Fibroblast of lung (primary cell): ENCODE data around the gene GABRE. TPM values are rescaled to one million over a fixed set of nuclear protein-coding genes. Genes with fewer than 3 reads are reported as not detected.

ENCODE experiments used
- DNase-seq, 2 donors: peaks; one replicate each; pipeline versions ENCODE4 v3.0.0 to v3.0.0-alpha.2; 2010; ENCODE audit warnings: low read depth in 2 of 2
- H2AFZ ChIP-seq: 2 replicates; pipeline ENCODE4 v1.5.1; 2012; ENCODE audit warnings: low read length, control low read depth, inconsistent platforms
- H3K27ac ChIP-seq: 2 replicates; pipeline ENCODE4 v1.5.1; 2011; ENCODE audit warnings: low read length, control low read depth; ENCODE audit not compliant: insufficient read depth
- H3K27me3 ChIP-seq: 2 replicates; pipeline ENCODE4 v1.5.1; 2011; ENCODE audit warnings: mild to moderate bottlenecking, low read length; ENCODE audit not compliant: control insufficient read depth, insufficient read depth
- H3K36me3 ChIP-seq: 2 replicates; pipeline ENCODE4 v1.5.1; 2011; ENCODE audit warnings: low read length; ENCODE audit not compliant: control insufficient read depth, insufficient read depth
- H3K4me1 ChIP-seq: 2 replicates; pipeline ENCODE4 v1.5.1; 2011; ENCODE audit warnings: low read length; ENCODE audit not compliant: control insufficient read depth, insufficient read depth; ENCODE audit errors: extremely low read depth
- H3K4me2 ChIP-seq: 2 replicates; pipeline ENCODE4 v1.5.1; 2011; ENCODE audit warnings: low read length, control low read depth; ENCODE audit not compliant: insufficient read depth; ENCODE audit errors: extremely low read depth
- H3K4me3 ChIP-seq, 4 experiments: fragments of 200-600 bp in 1 of 4; sonication (generic) in 1 of 4; replicated peaks in 1 of 4; 2 replicates each; pipeline ENCODE4 v1.5.1; 2011 to 2016; ENCODE audit warnings: low read length in 4 of 4, low read depth in 3 of 4, mild to moderate bottlenecking in 3 of 4, control low read depth in 2 of 4, inconsistent platforms in 1 of 4, mixed read lengths in 1 of 4; ENCODE audit not compliant: insufficient read depth in 1 of 4; ENCODE audit errors: control extremely low read depth in 1 of 4
- H3K79me2 ChIP-seq: 2 replicates; pipeline ENCODE4 v1.5.1; 2012; ENCODE audit warnings: mild to moderate bottlenecking, low read length, inconsistent platforms; ENCODE audit not compliant: control insufficient read depth, insufficient read depth
- H3K9ac ChIP-seq: 2 replicates; pipeline ENCODE4 v1.5.1; 2011; ENCODE audit warnings: mild to moderate bottlenecking, low read length, control low read depth; ENCODE audit not compliant: insufficient read depth
- H3K9me3 ChIP-seq: 2 replicates; pipeline ENCODE4 v1.5.1; 2012; ENCODE audit warnings: low read depth, low read length; ENCODE audit not compliant: control insufficient read depth, insufficient read depth
- H4K20me1 ChIP-seq: 2 replicates; pipeline ENCODE4 v1.5.1; 2011; ENCODE audit warnings: low read length; ENCODE audit not compliant: control insufficient read depth, insufficient read depth; ENCODE audit errors: extremely low read depth
- CTCF ChIP-seq, 2 donors: IDR thresholded peaks in 1 of 2; conservative IDR thresholded peaks in 1 of 2; 1 replicate in 1 of 2; 2 replicates in 1 of 2; pipeline ENCODE4 v1.5.1; 2011 to 2012; ENCODE audit warnings: low read length in 2 of 2, control low read depth in 1 of 2, inconsistent platforms in 1 of 2, low read depth in 1 of 2, mild to moderate bottlenecking in 1 of 2
- EZH2 ChIP-seq: IDR thresholded peaks from 2 replicates; pipeline ENCODE4 v1.5.1; 2012; ENCODE audit warnings: low read length, control low read depth, mild to moderate bottlenecking; ENCODE audit errors: missing control alignments
- polyA plus RNA-seq, 2 donors: library from polyadenylated mRNA; depleted of rRNA in 1 of 2; stranded (reverse) in 1 of 2; unstranded in 1 of 2; fragments of >200 nt; gene quantifications; 2 replicates each; pipeline ENCODE4 v1.2.1, GENCODE V29; 2011 to 2012; ENCODE audit warnings: missing spikeins in 1 of 2
- total RNA-seq: library from RNA; depleted of rRNA; stranded (reverse); fragments of >200 nt; gene quantifications from 2 replicates; pipeline ENCODE4 v1.2.1, GENCODE V29; 2014

The GABRE gene
- total and polyA plus RNA-seq, 2 donors (not counting 1 experiment from before 2014, with no cell fraction given) = 2.0 to 3.8 TPM

DNA sequence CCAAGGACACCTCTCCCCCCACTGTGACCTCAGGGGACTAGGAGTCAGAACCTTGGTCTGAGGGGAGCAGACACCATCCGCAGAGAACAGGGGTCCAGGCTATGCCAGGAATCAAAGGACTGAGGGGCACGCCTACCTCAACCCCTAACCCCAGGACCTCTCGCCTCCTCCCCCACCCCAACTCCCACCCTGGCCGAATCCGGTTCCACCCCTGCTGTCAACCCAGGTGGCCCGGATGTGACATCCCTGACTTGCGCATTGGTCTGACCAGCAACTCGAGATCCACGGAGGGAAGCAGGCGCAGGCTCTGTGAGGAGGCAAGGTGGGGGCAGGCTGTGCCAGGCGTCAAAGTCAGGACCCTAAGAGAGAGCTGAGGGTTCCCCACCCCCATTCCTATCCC, 62.3 kb downstream of the GABRE start:
- Histone ChIP-seq H3K4me1 (no peaks in the 10 kb centered on the region), H3K36me3 (no peaks in the 10 kb centered on the region), H3K27ac (no peak overlapping the region), H3K79me2 (no peaks in the 10 kb centered on the region), H3K27me3 (no peaks in the 10 kb centered on the region), H3K4me3 (no peak overlapping the region), H4K20me1 (no peaks in the 10 kb centered on the region), H3K9me3 (no peaks in the 10 kb centered on the region), H3K4me2 (no peak overlapping the region), H2AFZ (no peak overlapping the region), H3K9ac (no peak overlapping the region)
- no peak for DNase-seq
- TF ChIP-seq EZH2 (no peak), CTCF (conservative IDR thresholded peaks at IDR 0.05 in 1 of 2, IDR thresholded peaks at IDR 0.05 in 1 of 2; ENCODE audit: low read depth in 1 of 2, low read length in 2 of 2) (no peak)

- no peak overlapping the region for H3K27ac ChIP-seq
- no peak for DNase-seq
- no peaks in the 10 kb centered on the region for H3K4me1 ChIP-seq
- H3K4me2 ChIP-seq = no peak overlapping the region
- no peak overlapping the region for H3K4me3 ChIP-seq
- H3K27me3 ChIP-seq = no peaks in the 10 kb centered on the region
- no peak overlapping the region for H2AFZ ChIP-seq
- no peaks in the 10 kb centered on the region for H3K9me3 ChIP-seq
- H3K9ac ChIP-seq = no peak overlapping the region
- no peaks in the 10 kb centered on the region for H3K79me2 ChIP-seq
- no peaks in the 10 kb centered on the region for H3K36me3 ChIP-seq
- H4K20me1 ChIP-seq = no peaks in the 10 kb centered on the region
- TF ChIP-seq EZH2 = no peak
- TF ChIP-seq CTCF (conservative IDR thresholded peaks at IDR 0.05 in 1 of 2, IDR thresholded peaks at IDR 0.05 in 1 of 2; ENCODE audit: low read depth in 1 of 2, low read length in 2 of 2) = no peak
These were observed 69.5 kb downstream of the GABRE start for GRCh38 chrX:151904989-151905388.

Other genes starting within 250 kb of the GABRE start
- not detected in 2 replicates for gene CNGA2, start 239.9 kb downstream of the GABRE start, total RNA-seq
- not detected in 2 replicates for gene CNGA2, start 239.9 kb downstream of the GABRE start, polyA plus RNA-seq
- gene MAGEA4, start 61.8 kb downstream of the GABRE start, total RNA-seq = not detected in 2 replicates
- not detected in 2 replicates for gene MAGEA4, start 61.8 kb downstream of the GABRE start, polyA plus RNA-seq
- gene MAGEA10, start 163.9 kb upstream of the GABRE start, total RNA-seq = not detected in 2 replicates
- not detected in 2 replicates for gene MAGEA10, start 163.9 kb upstream of the GABRE start, polyA plus RNA-seq